Osteocyte (in vitro differentiated cells): ENCODE measurements around the gene FOXK2. TPM values are rescaled to one million over a fixed set of nuclear protein-coding genes. Genes with fewer than 3 reads are reported as not detected.
A peak's percentile ranks its signal among the peaks of the same experiment; 100 is the strongest.

Experiments used
- DNase-seq: peaks from one replicate; pipeline ENCODE4 v3.0.0; 2021; ENCODE audit warnings: mixed read lengths; ENCODE audit not compliant: unreplicated experiment; ENCODE audit errors: extremely low spot score
- H3K27ac Mint-ChIP-seq: one replicate; pipeline ENCODE4 v1.8.0; 2021; ENCODE audit warnings: mild to moderate bottlenecking, mixed read lengths; ENCODE audit not compliant: unreplicated experiment
- H3K27me3 Mint-ChIP-seq: one replicate; pipeline ENCODE4 v1.8.0; 2021; ENCODE audit warnings: mixed read lengths; ENCODE audit not compliant: unreplicated experiment
- H3K36me3 Mint-ChIP-seq: one replicate; pipeline ENCODE4 v1.8.0; 2021; ENCODE audit warnings: mixed read lengths; ENCODE audit not compliant: unreplicated experiment
- H3K4me1 Mint-ChIP-seq: one replicate; pipeline ENCODE4 v1.8.0; 2021; ENCODE audit warnings: mixed read lengths; ENCODE audit not compliant: unreplicated experiment
- H3K4me3 Mint-ChIP-seq: one replicate; pipeline ENCODE4 v1.8.0; 2021; ENCODE audit warnings: mild to moderate bottlenecking, moderate library complexity, mixed read lengths; ENCODE audit not compliant: unreplicated experiment
- H3K9me3 Mint-ChIP-seq: one replicate; pipeline ENCODE4 v1.8.0; 2021; ENCODE audit warnings: mixed read lengths; ENCODE audit not compliant: unreplicated experiment
- total RNA-seq: library from RNA; stranded (reverse); gene quantifications from 2 replicates; pipeline ENCODE4 v1.2.1, GENCODE V29; 2021
- TF ChIP-seq, protein P1 (sequence below): fragments of 200-600 bp; sonication (generic); IDR thresholded peaks from 2 replicates; pipeline ENCODE4 v1.5.0; 2021; ENCODE audit warnings: antibody characterized with exemption, mild to moderate bottlenecking, moderate library complexity

Gene FOXK2
- total RNA-seq, 1 donor from 2014 or later = 65.1 TPM

DNA sequence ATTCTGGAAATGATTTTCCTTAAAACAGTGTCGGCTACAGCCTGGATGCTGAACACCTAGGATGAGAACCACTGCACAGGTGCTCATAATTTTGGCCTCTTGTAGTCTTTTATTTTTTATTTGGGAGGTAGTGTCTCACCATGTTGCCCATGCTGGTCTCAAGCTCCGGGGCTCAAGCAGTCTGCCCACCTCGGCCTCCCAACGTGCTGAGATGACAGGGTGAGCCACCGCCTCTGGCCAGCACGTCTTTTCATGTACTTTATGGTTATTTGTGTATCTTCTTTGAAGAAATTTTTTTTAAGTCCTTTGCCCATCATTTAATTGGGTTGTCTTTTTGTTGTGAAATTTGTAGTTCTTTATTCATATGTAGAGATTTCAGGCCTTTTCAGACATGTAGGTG is 70.7 kb downstream of the FOXK2 start:
- H3K9me3 Mint-ChIP-seq = no peaks in the 10 kb centered on the region
- no peak overlapping the region for H3K4me3 Mint-ChIP-seq
- peaks cover 25% of the 10 kb centered on the region for H3K4me1 Mint-ChIP-seq
- H3K27ac Mint-ChIP-seq = no peak overlapping the region
- H3K36me3 Mint-ChIP-seq = peaks cover 17% of the 10 kb centered on the region
- no peaks in the 10 kb centered on the region for H3K27me3 Mint-ChIP-seq
- TF ChIP-seq, protein P1, sequence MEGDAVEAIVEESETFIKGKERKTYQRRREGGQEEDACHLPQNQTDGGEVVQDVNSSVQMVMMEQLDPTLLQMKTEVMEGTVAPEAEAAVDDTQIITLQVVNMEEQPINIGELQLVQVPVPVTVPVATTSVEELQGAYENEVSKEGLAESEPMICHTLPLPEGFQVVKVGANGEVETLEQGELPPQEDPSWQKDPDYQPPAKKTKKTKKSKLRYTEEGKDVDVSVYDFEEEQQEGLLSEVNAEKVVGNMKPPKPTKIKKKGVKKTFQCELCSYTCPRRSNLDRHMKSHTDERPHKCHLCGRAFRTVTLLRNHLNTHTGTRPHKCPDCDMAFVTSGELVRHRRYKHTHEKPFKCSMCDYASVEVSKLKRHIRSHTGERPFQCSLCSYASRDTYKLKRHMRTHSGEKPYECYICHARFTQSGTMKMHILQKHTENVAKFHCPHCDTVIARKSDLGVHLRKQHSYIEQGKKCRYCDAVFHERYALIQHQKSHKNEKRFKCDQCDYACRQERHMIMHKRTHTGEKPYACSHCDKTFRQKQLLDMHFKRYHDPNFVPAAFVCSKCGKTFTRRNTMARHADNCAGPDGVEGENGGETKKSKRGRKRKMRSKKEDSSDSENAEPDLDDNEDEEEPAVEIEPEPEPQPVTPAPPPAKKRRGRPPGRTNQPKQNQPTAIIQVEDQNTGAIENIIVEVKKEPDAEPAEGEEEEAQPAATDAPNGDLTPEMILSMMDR = no peak
- DNase-seq = no peak

DNA sequence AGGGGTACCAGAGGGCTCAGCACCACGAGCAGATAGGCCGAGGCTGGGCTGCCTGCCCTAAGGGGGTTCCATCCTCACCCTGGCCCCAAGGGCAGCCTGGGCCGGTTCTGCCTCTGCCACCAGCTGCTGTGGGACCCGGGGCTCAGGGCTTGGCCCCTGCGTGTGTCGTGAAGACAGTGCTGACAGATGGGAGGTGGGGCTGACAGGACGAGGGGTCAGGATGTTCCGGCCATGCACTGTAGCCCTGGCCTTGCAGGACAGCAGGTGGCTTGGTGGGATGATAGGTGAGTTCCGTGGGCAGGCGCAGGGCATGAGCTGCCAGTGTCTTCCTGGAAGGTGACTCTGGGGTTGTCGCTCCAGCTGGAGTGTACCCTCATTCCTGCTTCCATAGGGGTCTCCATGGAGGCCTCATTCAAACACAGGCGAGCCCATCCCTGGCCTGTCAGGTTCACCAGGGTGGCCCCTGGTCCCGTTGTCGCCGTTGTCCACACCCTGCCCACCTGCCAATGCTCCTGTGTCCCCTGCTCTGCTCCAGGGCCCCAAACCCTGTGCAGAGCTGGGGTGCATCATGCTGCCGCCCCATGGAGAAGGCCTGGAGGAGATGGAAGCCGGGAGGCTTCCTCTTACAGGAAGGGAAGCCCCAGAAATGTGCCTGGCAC is 71.5 kb downstream of the FOXK2 start:
- H3K4me1 Mint-ChIP-seq = peaks cover 25% of the 10 kb centered on the region
- H3K36me3 Mint-ChIP-seq = peaks cover 13% of the 10 kb centered on the region
- H3K4me3 Mint-ChIP-seq = no peak overlapping the region
- no peak for DNase-seq
- H3K27me3 Mint-ChIP-seq = no peaks in the 10 kb centered on the region
- TF ChIP-seq, protein P1 = no peak
- H3K27ac Mint-ChIP-seq = no peak overlapping the region
- H3K9me3 Mint-ChIP-seq = no peaks in the 10 kb centered on the region

DNA sequence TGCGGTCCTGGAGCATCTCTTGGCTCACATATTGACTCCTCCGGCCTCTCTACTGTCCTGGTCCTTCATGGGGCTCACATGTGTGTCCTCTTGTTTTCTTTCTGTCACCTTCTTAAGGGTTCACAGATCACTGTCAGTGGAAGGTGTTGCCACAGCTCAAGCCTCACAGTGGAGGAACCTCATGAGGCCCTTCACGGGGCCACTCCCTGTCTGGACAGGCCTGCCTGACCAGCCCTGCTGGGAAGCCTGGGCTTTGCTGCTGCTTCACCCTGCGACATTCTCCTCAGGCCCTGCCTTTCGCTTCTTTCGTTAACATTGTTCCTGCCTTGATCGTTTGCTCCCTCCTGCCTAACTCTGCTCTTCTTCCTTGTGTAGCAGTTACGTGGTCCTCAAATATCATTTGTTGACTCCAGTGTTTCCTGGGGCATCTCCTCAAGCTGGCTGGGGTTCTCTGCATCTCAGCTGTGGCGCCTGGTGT is 72.8 kb downstream of the FOXK2 start:
- Mint-ChIP-seq H3K4me1 (peaks cover 25% of the 10 kb centered on the region), H3K27me3 (no peaks in the 10 kb centered on the region), H3K36me3 (peaks cover 13% of the 10 kb centered on the region), H3K4me3 (peak overlapping the region; percentile 80), H3K9me3 (no peaks in the 10 kb centered on the region), H3K27ac (peak overlapping the region; percentile 91)
- TF ChIP-seq, protein P1 = no peak
- no peak for DNase-seq

DNA sequence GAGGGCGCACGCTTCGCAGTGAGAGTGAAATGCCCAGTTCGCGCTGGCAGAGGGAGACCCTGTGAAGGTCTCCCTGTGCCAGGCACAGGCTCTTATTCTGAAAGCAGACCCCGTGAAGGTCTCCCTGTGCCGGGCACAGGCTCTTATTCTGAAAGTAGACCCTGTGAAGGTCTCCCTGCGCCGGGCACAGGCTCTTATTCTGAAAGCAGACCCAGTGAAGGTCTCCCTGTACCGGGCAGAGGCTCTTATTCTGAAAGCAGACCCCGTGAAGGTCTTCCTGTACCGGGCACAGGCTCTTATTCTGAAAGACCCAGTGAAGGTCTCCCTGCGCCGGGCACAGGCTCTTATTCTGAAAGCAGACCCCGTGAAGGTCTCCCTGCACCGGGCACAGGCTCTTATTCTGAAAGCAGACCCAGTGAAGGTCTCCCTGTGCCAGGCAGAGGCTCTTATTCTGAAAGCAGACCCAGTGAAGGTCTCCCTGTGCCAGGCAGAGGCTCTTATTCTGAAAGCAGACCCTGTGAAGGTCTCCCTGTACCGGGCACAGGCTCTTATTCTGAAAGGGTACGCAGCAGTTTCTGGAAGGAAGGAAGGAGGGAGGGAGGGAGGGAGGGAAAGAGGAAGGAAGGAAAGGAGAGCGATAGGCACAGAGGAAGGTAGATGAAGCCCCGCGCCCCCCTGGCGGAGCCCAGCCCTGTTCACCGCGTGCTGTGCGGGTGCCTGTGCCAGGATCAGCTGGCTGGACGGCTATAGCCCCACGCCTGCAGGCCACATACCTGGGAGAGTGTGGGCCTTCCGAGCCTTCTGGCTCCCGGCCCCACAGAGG is 73.4 kb downstream of the FOXK2 start:
- TF ChIP-seq, protein P1 = no peak
- Mint-ChIP-seq H3K27me3 (no peaks in the 10 kb centered on the region), H3K4me3 (peak overlapping the region; percentile 80), H3K4me1 (peaks cover 25% of the 10 kb centered on the region), H3K9me3 (no peaks in the 10 kb centered on the region), H3K36me3 (peaks cover 10% of the 10 kb centered on the region), H3K27ac (peak overlapping the region; percentile 91)
- peak; percentile 89 for DNase-seq

DNA sequence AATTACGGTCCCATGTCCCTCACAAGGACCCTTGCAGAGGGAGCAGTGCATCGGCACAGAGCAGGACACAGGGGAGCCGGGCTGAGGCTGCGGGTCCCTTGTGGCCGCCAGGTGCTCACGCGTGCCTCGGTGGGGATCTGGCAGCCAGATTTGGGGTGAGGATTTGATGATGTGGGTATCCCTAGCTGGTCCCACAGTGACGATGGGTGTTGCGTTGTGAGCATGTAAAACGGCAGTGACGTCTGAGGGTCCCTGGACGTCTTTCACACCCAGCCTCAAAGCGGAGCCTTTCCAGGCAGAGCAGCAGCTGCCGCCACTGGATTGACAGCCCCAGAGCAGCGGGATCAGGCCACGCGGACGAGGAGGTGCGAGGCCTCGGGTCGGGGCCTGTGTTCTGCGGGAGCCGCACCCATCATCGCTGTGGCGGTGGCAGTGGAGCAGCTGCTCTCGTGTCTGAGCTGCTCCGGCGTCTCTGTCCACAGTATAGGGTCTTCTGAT is 74.1 kb downstream of the FOXK2 start:
- TF ChIP-seq, protein P1 = no peak
- Mint-ChIP-seq H3K27ac (peak overlapping the region; percentile 91), H3K27me3 (no peaks in the 10 kb centered on the region), H3K36me3 (peaks cover 11% of the 10 kb centered on the region), H3K9me3 (no peaks in the 10 kb centered on the region), H3K4me1 (peaks cover 27% of the 10 kb centered on the region), H3K4me3 (peak overlapping the region; percentile 80)
- DNase-seq = no peak
